ENCODE data around the gene SULT2B1.

The SULT2B1 gene

DNA sequence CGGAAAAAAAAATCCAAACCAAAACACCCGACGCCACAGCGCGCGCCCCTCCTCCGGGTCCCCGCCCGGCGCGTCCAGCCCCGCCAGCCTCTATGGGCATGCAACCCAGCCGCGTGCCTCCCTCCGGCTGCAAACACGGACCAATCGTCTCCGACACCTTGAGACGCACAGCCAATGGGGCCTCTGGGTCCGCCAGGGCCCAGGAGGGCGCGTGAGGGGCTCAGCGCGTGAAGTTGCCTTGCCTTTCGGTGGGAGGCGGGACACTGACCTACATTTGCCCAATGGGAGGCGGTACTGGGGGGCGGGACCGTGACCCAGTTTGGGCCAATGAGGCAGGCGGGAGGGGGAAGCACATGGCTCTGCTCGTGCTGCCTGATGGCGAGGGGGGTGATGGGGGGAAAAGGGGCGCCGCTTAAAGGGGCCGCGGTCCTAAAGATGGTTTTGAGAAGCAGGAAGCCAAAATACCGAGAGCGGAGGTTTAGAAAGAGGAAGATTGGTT is 85.5 kb downstream of the SULT2B1 start:
- peak; percentile 100 for DNase-seq

DNA sequence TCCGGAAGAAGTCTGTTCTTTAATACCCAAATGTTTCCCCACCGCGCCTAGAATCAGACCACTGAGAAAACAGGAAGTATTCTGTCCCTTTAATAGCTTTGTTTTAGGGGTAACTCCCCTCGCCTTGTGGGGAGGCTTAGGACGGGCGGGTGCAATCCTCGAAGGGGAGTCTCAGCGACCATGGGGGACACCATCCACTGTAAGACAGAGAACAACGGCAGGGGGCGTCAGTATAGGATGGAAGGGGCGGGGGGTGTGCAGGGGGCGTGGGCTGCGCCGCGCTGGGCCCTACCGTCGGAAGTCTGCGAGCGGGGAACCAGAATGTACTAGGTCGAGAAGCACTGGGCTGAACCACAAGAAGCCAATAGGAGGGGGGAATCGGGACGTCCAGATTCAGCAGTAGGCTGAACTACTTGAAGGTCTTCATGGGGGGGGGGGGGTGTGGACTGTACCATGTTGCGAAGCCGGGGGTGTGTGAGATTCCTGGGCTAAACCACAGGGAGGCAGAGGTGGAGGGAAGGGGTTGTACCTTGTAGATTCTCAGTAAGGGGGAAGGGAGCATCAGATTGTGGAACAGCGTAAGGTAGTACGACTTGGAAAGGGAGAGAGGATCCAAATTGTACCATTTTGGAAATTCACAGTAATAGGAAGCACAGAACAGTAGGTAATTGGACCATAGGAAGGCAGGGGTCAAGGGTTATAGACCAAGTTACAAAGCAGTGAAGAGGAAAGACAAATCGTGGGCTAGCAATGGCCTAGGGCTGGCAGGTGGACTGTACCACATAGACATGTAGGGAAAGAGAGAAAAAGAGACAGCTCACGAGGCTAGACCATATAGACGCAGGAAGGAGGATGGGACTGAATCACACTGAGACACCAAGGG is 86.2 kb downstream of the SULT2B1 start:
- no peak for DNase-seq

DNA sequence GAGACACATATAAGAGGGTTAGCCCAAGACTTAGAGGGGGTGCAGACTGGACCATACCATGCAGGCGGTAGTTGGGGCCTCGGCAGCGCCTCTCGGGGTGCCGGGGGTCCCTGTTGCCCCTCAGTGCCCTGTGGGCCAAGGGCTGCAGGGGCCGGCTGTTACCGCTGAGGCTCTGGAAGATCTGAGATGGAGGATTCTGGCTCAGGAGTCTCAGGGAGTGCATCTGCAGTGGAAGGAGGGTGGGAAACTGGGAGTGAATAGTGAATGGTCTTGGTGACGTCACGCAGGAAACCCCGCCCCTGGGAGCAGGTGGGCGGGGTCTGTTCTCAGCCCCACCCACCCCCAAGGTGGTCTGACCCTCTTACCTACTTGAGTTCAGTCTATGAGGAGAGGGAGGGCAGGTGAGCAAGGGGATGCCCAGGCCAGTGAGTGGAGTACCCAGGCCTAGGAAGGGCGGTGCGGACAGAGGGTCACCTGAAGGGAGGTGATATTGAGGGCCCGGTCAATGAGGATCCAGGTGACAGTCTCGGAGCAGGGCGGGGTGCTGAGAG is 86.9 kb downstream of the SULT2B1 start:
- no peak for DNase-seq

- no peak for DNase-seq
Observed at GRCh38 chr19:48639483-48640375, 87.8 kb downstream of the SULT2B1 start.

DNA sequence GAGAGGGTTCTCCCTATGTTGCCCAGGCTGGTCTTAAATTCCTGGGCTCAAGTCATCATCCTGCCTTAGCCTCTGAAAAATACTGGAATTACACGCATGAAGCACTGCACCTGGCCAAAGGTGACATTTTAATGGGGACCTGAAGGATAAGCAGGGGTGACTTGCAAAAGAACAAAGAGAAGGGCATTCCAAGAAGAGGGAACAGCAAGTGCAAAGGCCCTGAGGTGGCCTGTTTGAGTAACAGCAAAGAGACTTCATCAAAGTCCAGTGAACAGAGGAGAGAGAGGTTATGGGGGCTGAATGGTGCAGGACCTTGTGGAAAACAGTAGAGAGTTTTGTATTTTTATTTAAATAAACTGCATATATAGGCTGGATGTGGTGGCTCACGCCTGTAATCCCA is 89.9 kb downstream of the SULT2B1 start:
- no peak for DNase-seq

- no peak for DNase-seq
Observed at GRCh38 chr19:48642862-48643261, 90.9 kb downstream of the SULT2B1 start.

DNA sequence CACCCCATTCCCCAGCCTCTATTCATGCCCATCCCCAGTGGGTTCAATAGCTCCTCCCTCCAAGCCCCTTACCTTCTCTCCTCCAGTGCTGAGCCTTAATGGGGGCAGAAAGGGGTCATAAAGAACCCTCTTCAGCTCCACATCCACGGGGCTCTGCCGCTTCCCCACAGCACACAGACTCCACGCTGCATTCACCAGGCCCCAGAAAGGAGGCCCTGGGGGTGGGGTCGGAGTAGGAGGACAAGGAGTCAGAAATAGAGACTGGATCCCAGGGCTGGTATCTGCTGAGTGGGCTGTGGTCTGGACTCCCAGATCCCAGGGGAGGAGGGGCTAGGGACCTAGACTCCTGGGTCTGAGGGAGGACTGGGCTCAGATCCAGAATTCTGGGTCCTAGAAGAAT is 92.4 kb downstream of the SULT2B1 start:
- no peak for DNase-seq

- DNase-seq = no peak
Observed at GRCh38 chr19:48644839-48645619, 93.1 kb downstream of the SULT2B1 start.

DNA sequence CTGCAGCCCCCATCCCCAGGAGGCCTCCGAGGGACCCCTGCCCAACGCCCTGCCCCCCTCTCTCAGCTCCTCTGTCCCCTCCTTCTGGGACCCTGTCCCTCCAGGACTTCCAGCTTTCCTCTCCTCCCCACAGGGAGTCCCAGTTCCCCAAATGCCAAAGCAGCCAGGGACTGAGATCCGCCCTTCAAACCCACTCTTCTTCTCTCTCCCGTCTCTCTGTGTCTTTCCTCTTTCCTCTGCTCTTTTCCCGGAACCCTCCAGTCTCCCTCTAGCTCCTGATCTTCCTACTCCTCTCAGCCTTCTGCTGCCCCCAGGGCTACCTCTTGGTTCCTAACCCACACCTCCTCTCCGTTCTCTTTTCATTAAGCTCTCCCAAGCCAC is 93.6 kb downstream of the SULT2B1 start:
- DNase-seq = no peak

DNA sequence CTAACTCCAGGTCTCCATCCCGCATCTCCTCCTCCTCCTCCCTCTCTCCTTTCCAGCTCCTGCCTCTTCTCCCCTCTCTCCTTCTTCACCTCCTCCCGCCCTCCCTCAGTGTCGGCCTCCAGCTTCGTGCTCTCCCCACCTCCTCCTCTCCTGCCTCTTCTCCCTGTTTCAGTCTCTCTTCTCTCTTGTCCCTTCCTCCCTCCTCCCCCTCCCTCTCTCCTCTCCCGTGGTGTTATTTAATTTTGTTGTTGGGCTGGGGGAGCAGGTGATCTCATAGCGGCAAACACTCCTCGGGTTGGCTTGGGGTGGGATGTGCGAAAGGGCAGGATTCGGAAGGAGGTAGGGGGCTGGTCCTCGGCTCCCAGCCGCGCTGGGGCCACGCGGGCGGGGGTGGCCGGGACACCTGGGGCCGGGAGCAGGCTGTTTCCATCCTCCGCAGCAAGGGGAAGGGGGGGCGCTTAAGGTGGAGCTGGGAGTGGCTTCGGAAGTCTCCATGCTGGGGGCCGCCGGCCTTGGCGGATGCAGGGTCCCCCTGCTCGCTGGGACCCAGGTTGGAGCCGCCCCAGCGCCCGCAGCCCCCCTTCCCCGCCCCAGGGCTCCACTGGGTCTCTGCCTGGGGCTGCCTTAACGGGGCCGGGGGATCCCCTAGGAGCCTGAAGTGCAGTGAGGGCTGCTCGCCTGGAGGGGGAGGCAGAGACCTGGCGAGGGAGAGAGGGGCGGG is 94.2 kb downstream of the SULT2B1 start, which contains the start of gene CA11:
Gene CA11, minus strand, starts transcription at position 187 of the 721 bp plus-strand sequence. CDS start 555 bp downstream, outside the sequence.
- no peak for DNase-seq

DNA sequence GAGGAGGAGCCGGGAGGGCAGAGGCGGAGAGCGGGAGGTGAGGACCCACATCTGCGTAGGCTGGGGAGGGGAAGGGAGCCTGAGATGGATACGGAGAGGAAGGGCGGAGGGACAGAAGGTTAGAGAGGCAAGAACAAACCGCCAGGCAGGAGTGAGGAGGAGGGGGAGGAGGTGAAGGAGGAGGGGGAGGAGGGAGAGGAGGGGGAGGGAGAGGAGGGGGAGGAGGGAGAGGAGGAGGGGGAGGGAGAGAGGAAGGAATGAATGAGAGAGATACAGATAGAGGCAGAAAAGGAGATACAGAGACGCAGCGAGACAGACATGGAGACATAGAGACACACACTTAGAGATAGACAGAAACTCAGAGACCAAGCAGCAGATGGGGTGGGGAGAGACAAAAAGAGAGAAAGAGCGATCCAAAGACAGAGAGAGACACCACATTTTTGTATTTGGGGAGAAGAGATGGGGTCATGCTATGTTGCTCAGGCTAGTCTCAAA is 94.8 kb downstream of the SULT2B1 start:
- no peak for DNase-seq

DNA sequence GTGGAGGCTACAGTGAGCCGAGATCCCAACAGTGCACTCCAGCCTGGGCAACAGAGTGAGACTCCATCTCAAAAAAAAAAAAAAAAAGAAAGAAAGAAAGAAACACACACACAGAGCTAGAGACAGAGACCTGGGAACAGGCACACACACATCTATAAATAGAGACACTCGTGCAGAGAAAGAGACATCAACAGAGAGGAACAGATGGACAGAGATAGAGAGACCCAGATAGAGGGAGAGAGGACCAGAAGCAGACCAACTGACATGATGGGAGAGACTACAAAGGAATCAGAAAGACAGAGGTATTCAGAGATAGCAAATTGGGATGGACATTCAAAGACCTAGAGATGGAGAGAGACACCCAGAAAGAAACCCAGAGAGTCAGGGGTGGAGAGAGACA is 96.2 kb downstream of the SULT2B1 start:
- DNase-seq = no peak

Data from cortex of kidney (tissue), 1 donor.